ENCODE results near the gene CTNNBL1.

Gene CTNNBL1

GRCh38 chr20:37741570-37741969 lies 47.7 kb downstream of the CTNNBL1 start:
- DNase-seq (ENCODE audit: low spot score) = no peak

- DNase-seq (ENCODE audit: low spot score) = no peak
Measured at GRCh38 chr20:37742131-37742530, 48.3 kb downstream of the CTNNBL1 start.

- no peak for DNase-seq (ENCODE audit: low spot score)
Measured at GRCh38 chr20:37744347-37744746, 50.5 kb downstream of the CTNNBL1 start.

GRCh38 chr20:37745553-37745952 lies 51.7 kb downstream of the CTNNBL1 start:
- no peak for DNase-seq (ENCODE audit: low spot score)

- DNase-seq (ENCODE audit: low spot score) = no peak
Measured at GRCh38 chr20:37748015-37748414, 54.2 kb downstream of the CTNNBL1 start.

- no peak for DNase-seq (ENCODE audit: low spot score)
Measured at GRCh38 chr20:37749218-37749617, 55.4 kb downstream of the CTNNBL1 start.

- DNase-seq (ENCODE audit: low spot score) = no peak
Measured at GRCh38 chr20:37749620-37750403, 56.0 kb downstream of the CTNNBL1 start.

- DNase-seq (ENCODE audit: low spot score) = no peak
Measured at GRCh38 chr20:37755665-37756064, 61.8 kb downstream of the CTNNBL1 start.

- no peak for DNase-seq (ENCODE audit: low spot score)
Measured at GRCh38 chr20:37756234-37756633, 62.4 kb downstream of the CTNNBL1 start.

- no peak for DNase-seq (ENCODE audit: low spot score)
Measured at GRCh38 chr20:37757550-37757949, 63.7 kb downstream of the CTNNBL1 start.

- DNase-seq (ENCODE audit: low spot score) = no peak
Measured at GRCh38 chr20:37758332-37758731, 64.5 kb downstream of the CTNNBL1 start.

- no peak for DNase-seq (ENCODE audit: low spot score)
Measured at GRCh38 chr20:37759052-37759553, 65.3 kb downstream of the CTNNBL1 start.

- no peak for DNase-seq (ENCODE audit: low spot score)
Measured at GRCh38 chr20:37759761-37760209, 66.0 kb downstream of the CTNNBL1 start.

GRCh38 chr20:37760322-37760721 lies 66.5 kb downstream of the CTNNBL1 start:
- DNase-seq (ENCODE audit: low spot score) = no peak

- no peak for DNase-seq (ENCODE audit: low spot score)
Measured at GRCh38 chr20:37762716-37763485, 69.1 kb downstream of the CTNNBL1 start.

GRCh38 chr20:37764333-37764935 lies 70.6 kb downstream of the CTNNBL1 start:
- no peak for DNase-seq (ENCODE audit: low spot score)

- no peak for DNase-seq (ENCODE audit: low spot score)
Measured at GRCh38 chr20:37770908-37771307, 77.1 kb downstream of the CTNNBL1 start.

- no peak for DNase-seq (ENCODE audit: low spot score)
Measured at GRCh38 chr20:37773291-37773826, 79.5 kb downstream of the CTNNBL1 start.

- DNase-seq (ENCODE audit: low spot score) = no peak
Measured at GRCh38 chr20:37774156-37774555, 80.3 kb downstream of the CTNNBL1 start.

- DNase-seq (ENCODE audit: low spot score) = no peak
Measured at GRCh38 chr20:37775200-37775599, 81.4 kb downstream of the CTNNBL1 start.

- DNase-seq (ENCODE audit: low spot score) = no peak
Measured at GRCh38 chr20:37776049-37776448, 82.2 kb downstream of the CTNNBL1 start.

GRCh38 chr20:37776526-37776925 lies 82.7 kb downstream of the CTNNBL1 start:
- no peak for DNase-seq (ENCODE audit: low spot score)
